Measurements from ENCODE around the gene PLEKHH2.
"Not testable (repeated sequence)": the region's sequence is repeated elsewhere in the genome, so short reads cannot be mapped to it uniquely, and the experiment has no call there.

Gene PLEKHH2

GRCh38 chr2:43724728-43725526 lies 87.9 kb downstream of the PLEKHH2 start:
- DNase-seq, result no peak

GRCh38 chr2:43725711-43726246 lies 88.7 kb downstream of the PLEKHH2 start:
- no peak for DNase-seq

- not testable (repeated sequence) for DNase-seq
These were observed 90.0 kb downstream of the PLEKHH2 start for GRCh38 chr2:43726961-43727633.

- DNase-seq, result no peak
These were observed 90.6 kb downstream of the PLEKHH2 start for GRCh38 chr2:43727634-43728014.

GRCh38 chr2:43729491-43730174 lies 92.6 kb downstream of the PLEKHH2 start:
- DNase-seq, result no peak

- no peak for DNase-seq
These were observed 94.2 kb downstream of the PLEKHH2 start for GRCh38 chr2:43731211-43731610.

GRCh38 chr2:43736637-43737036 lies 99.6 kb downstream of the PLEKHH2 start:
- DNase-seq, result no peak

- no peak for DNase-seq
These were observed 100.2 kb downstream of the PLEKHH2 start for GRCh38 chr2:43737097-43737854.

GRCh38 chr2:43737855-43738254 lies 100.8 kb downstream of the PLEKHH2 start:
- no peak for DNase-seq

- no peak for DNase-seq
These were observed 101.2 kb downstream of the PLEKHH2 start for GRCh38 chr2:43738257-43738656.

GRCh38 chr2:43743706-43744105 lies 106.6 kb downstream of the PLEKHH2 start:
- no peak for DNase-seq

- no peak for DNase-seq
These were observed 108.4 kb downstream of the PLEKHH2 start for GRCh38 chr2:43745457-43745856.

GRCh38 chr2:43748333-43748732 lies 111.3 kb downstream of the PLEKHH2 start:
- DNase-seq, result no peak

GRCh38 chr2:43749583-43749982 lies 112.5 kb downstream of the PLEKHH2 start:
- DNase-seq, result no peak

GRCh38 chr2:43751476-43751990 lies 114.5 kb downstream of the PLEKHH2 start:
- DNase-seq, result no peak

- DNase-seq, result no peak
These were observed 115.2 kb downstream of the PLEKHH2 start for GRCh38 chr2:43752302-43752701.

- no peak for DNase-seq
These were observed 117.1 kb downstream of the PLEKHH2 start for GRCh38 chr2:43754180-43754579.

GRCh38 chr2:43758739-43759138 lies 121.7 kb downstream of the PLEKHH2 start:
- no peak for DNase-seq

- DNase-seq, result no peak
These were observed 122.1 kb downstream of the PLEKHH2 start for GRCh38 chr2:43759195-43759594.

- DNase-seq, result no peak
These were observed 125.2 kb downstream of the PLEKHH2 start for GRCh38 chr2:43762286-43762685.

GRCh38 chr2:43763091-43763490 lies 126.0 kb downstream of the PLEKHH2 start:
- no peak for DNase-seq

- DNase-seq, result no peak
These were observed 127.1 kb downstream of the PLEKHH2 start for GRCh38 chr2:43764086-43764705.
